GM18505 (cell line): ENCODE results near the gene SIRPA.

ENCODE experiments used
- ATAC-seq: cut with Tn5 transposase; IDR thresholded peaks from one replicate; pipeline ENCODE4 v1.9.1; 2021; ENCODE audit not compliant: unreplicated experiment
- POLR2A ChIP-seq: IDR thresholded peaks from 4 replicates; pipeline ENCODE4 v1.6.1; 2011; ENCODE audit warnings: borderline replicate concordance; ENCODE audit not compliant: insufficient read depth, insufficient read length; ENCODE audit errors: extremely low read depth

The SIRPA gene

GRCh38 chr20:1932971-1933370 lies 37.8 kb downstream of the SIRPA start:
- ATAC-seq = no peak
- no peak for TF ChIP-seq POLR2A

- TF ChIP-seq POLR2A = no peak
- ATAC-seq = no peak
Observed at GRCh38 chr20:1933465-1933870, 38.3 kb downstream of the SIRPA start.

- ATAC-seq = no peak
- TF ChIP-seq POLR2A = no peak
Observed at GRCh38 chr20:1934156-1934555, 38.9 kb downstream of the SIRPA start.

- ATAC-seq = no peak
- TF ChIP-seq POLR2A = no peak
Observed at GRCh38 chr20:1934721-1935573, 39.7 kb downstream of the SIRPA start.

- no peak for TF ChIP-seq POLR2A
- ATAC-seq = no peak
Observed at GRCh38 chr20:1935696-1936366, 40.6 kb downstream of the SIRPA start.

GRCh38 chr20:1937316-1937976 lies 42.2 kb downstream of the SIRPA start:
- TF ChIP-seq POLR2A = no peak
- no peak for ATAC-seq

- no peak for ATAC-seq
- no peak for TF ChIP-seq POLR2A
Observed at GRCh38 chr20:1938464-1939269, 43.5 kb downstream of the SIRPA start.

GRCh38 chr20:1939270-1939595 lies 44.0 kb downstream of the SIRPA start:
- TF ChIP-seq POLR2A = no peak
- ATAC-seq = no peak

- no peak for ATAC-seq
- no peak for TF ChIP-seq POLR2A
Observed at GRCh38 chr20:1940581-1940980, 45.4 kb downstream of the SIRPA start.

GRCh38 chr20:1941226-1941625 lies 46.0 kb downstream of the SIRPA start:
- TF ChIP-seq POLR2A = no peak
- no peak for ATAC-seq

GRCh38 chr20:1942061-1942460 lies 46.9 kb downstream of the SIRPA start:
- TF ChIP-seq POLR2A = no peak
- no peak for ATAC-seq

- TF ChIP-seq POLR2A = no peak
Observed at GRCh38 chr20:1942486-1943274, 47.5 kb downstream of the SIRPA start.

More at GRCh38 chr20:1942486-1943274, 47.5 kb downstream of the SIRPA start:
- no peak for ATAC-seq
